ENCODE results near the gene ZNF358.

Gene ZNF358

GRCh38 chr19:7506385-7507328, 9.2 kb upstream of the ZNF358 start:
- ChIA-PET CTCF (interaction anchor here (0.9 to 2.1 kb wide), 3 partner anchors 10 to 152 kb away, joined by 3 to 11 read pairs (median 3); a partner anchor contains a TSS), POLR2A (interaction anchor here (0.7 to 1.4 kb wide), 2 partner anchors 10 to 309 kb away, joined by 3 to 4 read pairs; partner anchors contain the start of gene ZNF358)
- TF ChIP-seq CTCF (IDR thresholded peaks at IDR 0.05; ENCODE audit: insufficient read depth, low read length, missing control alignments): no peak
- H3K4me3 ChIP-seq (ENCODE audit: low read depth, low read length): no peak overlapping the region
- no peak for DNase-seq (ENCODE audit: low read depth, low spot score)

DNA sequence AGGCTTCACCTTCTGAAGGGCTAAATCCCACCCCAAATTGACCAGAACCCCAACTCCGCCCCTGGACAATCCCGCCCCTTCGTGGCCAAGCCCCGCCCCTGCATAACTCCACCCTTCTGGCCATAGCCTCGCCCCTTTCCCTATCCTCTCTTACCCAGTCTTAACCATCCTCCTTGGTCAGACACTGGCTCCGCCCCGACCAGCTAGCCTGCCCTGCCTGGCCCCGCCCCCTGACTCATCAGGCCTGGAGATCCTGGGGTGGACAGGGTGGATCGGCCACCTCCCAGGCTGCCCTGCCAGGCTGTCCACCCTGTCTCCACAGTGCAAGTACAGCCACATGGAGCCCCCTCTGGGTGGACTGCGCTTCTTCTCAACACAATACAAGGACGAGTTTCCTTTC, 8.0 kb upstream of the ZNF358 start:
- DNase-seq (ENCODE audit: low read depth, low spot score): no peak
- CTCF ChIA-PET: interaction anchor here (2.0 kb wide), 1 partner anchor 11 kb away, joined by 7 read pairs; a partner anchor contains a TSS

DNA sequence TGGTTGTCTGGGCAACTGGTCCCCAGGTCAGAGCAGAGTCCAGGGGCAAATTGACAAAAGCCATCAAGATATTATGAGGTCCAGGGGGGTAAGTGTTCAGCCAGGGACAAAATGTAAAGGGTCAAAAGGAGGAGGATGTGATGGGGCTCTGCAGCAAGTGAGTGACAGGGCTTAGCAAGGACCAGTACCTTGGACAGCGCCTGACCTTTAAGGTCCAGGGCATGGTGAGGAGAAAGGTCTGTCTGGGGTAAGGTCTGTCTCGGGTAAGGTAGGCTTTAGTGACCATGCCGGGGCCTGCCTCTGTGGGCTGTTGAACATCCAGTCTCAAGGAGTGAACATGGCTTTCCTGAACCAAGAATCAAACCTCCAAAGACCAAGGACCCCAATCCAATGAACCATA, 6.3 kb upstream of the ZNF358 start:
- H3K4me3 ChIP-seq (ENCODE audit: low read depth, low read length): no peak overlapping the region
- POLR2A ChIA-PET: no interaction called here
- TF ChIP-seq CTCF (IDR thresholded peaks at IDR 0.05; ENCODE audit: insufficient read depth, low read length, missing control alignments): no peak
- CTCF ChIA-PET: interaction anchor here (2.0 kb wide), 1 partner anchor 12 kb away, joined by 7 read pairs; a partner anchor contains a TSS
- DNase-seq (ENCODE audit: low read depth, low spot score): no peak

More for the DNA sequence above, 8.0 kb upstream of the ZNF358 start:
- POLR2A ChIA-PET: interaction anchor here (1.4 kb wide), 1 partner anchor 9 kb away, joined by 4 read pairs; the partner anchor contains the start of gene ZNF358
- H3K4me3 ChIP-seq (ENCODE audit: low read depth, low read length): no peak overlapping the region
- TF ChIP-seq CTCF (IDR thresholded peaks at IDR 0.05; ENCODE audit: insufficient read depth, low read length, missing control alignments): no peak

GRCh38 chr19:7512400-7512851, 3.5 kb upstream of the ZNF358 start:
- no peak for DNase-seq (ENCODE audit: low read depth, low spot score)
- no peak for TF ChIP-seq CTCF (IDR thresholded peaks at IDR 0.05; ENCODE audit: insufficient read depth, low read length, missing control alignments)
- H3K4me3 ChIP-seq (ENCODE audit: low read depth, low read length): no peak overlapping the region
- ChIA-PET POLR2A (no interaction called here), CTCF (interaction anchor here (0.7 kb wide), 1 partner anchor 16 kb away, joined by 3 read pairs; a partner anchor contains a TSS)

DNA sequence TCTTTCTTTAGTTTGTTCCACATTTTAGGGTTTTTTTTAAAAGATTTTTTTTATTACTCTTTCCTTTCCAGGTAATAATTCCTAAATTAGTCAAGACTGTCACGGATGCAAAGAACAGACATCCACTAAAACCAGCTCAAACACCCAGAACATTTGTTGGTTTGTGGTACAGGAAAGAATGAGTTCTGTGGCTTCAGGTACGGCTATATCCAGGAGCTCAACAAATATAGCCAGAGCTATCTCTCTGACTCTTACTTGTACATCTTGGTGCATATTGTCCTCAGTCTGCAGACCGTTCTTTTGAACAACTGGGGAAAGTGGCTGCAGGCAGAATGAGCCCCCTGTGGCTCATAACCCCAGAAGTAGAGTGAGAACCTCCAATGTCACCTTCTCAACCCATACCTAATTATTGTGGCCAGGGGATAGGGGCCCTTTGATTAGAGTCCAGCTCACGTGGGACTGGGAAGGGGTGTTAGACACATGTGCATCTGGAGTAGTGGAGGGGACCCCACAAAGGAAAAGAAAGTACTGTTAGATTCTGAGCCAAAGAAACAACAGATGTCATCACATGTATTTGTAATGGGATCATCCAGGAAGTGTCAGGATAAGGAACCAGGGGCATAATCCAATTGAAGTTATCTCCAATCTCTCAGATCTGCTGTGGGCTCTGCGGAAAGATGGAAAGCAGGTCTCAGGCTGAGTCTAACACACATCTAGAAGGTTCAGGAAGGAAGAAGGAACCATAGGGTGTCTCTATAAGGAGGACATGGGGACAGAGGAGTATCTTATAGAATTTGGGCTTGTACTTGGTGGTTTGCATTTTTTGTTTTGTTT, 1.9 kb upstream of the ZNF358 start:
- no peak overlapping the region for H3K4me3 ChIP-seq (ENCODE audit: low read depth, low read length)
- CTCF ChIA-PET: no interaction called here
- no peak for TF ChIP-seq CTCF (IDR thresholded peaks at IDR 0.05; ENCODE audit: insufficient read depth, low read length, missing control alignments)
- no peak for DNase-seq (ENCODE audit: low read depth, low spot score)
- POLR2A ChIA-PET: no interaction called here

Measured in AG04449 (cell line).